ENCODE results near the gene HFM1. TPM values are rescaled to one million over a fixed set of nuclear protein-coding genes. Genes with fewer than 3 reads are reported as not detected.
"Not testable (repeated sequence)": the region's sequence is repeated elsewhere in the genome, so short reads cannot be mapped to it uniquely, and the experiment has no call there.

HFM1 gene
- total RNA-seq, 1 experiment from 2014 or later = not detected

DNA sequence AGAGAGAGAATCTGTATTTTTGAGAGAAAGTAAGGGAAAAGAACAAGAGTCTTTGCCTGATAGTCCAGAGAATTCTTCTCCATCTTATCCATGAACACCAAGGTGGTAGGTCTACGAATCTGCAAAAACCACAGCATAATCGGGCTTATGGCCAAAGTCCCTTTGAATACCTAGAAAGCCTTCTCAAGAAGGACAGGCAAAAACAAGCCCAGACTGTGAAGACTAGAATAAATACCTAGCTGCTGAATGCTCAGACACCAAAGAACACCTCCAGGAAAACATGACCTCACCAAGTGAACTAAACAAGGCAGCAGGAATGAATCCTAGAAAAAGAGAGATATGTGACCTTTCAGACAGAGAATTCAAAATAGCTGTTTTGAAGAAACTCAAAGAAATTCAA lies 79.2 kb downstream of the HFM1 start:
- Histone ChIP-seq H3K4me3 (no peak overlapping the region), H3K9me3 (replicated peaks) (no peaks in the 10 kb centered on the region), H3K27me3 (replicated peaks) (no peaks in the 10 kb centered on the region), H3K36me3 (no peaks in the 10 kb centered on the region), H3K27ac (no peak overlapping the region), H3K4me1 (replicated peaks) (no peaks in the 10 kb centered on the region)
- no peak for DNase-seq (ENCODE audit: low read depth in 1 of 2, low spot score in 2 of 2)

DNA sequence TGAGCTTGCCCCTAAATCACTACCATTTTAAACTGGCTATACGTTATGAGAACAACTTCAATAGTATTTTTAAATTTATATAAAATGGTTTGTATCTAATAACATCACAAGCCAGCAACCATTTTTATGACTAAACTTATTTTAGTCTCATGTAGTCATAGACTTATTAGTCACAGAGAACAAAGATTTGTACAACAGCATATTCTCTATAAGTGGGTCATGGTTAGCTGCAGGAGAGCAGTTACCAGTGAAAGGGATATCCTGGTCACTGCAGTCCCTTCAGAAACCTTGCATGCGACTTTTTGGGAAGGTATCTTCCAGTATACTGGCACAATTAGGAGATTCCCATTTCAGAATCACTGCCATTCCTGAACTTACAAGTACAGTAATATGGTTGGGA lies 90.0 kb downstream of the HFM1 start:
- Histone ChIP-seq H3K36me3 (no peaks in the 10 kb centered on the region), H3K27me3 (replicated peaks) (no peaks in the 10 kb centered on the region), H3K27ac (no peak overlapping the region), H3K4me1 (replicated peaks) (no peaks in the 10 kb centered on the region), H3K9me3 (replicated peaks) (no peaks in the 10 kb centered on the region), H3K4me3 (no peak overlapping the region)
- DNase-seq (ENCODE audit: low read depth in 1 of 2, low spot score in 2 of 2) = no peak

DNA sequence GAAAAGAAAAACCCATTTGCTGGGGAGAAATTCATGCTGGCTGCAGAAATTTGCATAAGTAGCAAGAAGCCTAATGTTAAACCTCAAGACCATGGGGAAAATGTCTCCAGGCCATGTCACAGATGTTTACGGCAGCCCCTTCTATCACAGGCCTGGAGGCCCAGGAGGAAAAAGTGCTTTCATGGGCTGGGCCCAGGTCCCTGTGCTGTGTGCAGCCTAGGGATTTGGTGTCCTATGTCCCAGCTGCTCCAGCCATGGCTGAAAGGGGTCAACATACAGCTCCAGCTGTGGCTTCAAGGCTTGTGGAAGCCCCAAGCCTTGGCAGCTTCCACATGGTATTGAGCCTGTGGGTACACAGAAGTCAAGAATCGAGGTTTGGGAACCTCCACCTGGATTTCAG lies 93.0 kb downstream of the HFM1 start:
- Histone ChIP-seq H3K4me3 (no peak overlapping the region), H3K27ac (no peak overlapping the region), H3K27me3 (replicated peaks) (no peaks in the 10 kb centered on the region), H3K36me3 (no peaks in the 10 kb centered on the region), H3K9me3 (replicated peaks) (no peaks in the 10 kb centered on the region; the same call in 1 of the 2 replicates), H3K4me1 (replicated peaks) (no peaks in the 10 kb centered on the region)
- no peak for DNase-seq (ENCODE audit: low read depth in 1 of 2, low spot score in 2 of 2)

DNA sequence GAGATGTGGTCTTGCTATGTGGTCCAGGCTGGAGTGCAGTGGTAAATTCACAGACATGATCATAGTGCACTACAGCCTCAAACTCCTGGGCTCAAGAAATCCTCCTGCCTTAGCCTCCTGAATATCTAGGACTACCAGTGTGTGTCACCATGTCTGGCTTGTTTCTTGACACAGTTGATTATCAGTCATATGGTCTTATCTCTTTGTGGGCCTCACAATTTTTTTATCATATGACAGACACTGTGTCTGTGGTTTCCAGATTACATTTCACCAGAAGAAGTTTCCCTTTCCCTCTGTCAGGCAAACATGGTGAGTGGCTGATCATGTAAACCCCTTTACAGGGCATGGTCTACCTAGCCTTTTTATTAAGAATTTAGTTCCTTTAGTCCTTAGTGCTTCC lies 96.1 kb downstream of the HFM1 start:
- no peak overlapping the region for H3K4me3 ChIP-seq
- DNase-seq (ENCODE audit: low read depth in 1 of 2, low spot score in 2 of 2) = no peak
- no peak overlapping the region for H3K27ac ChIP-seq
- no peaks in the 10 kb centered on the region; the same call in 1 of the 2 replicates for H3K9me3 ChIP-seq (replicated peaks)
- H3K27me3 ChIP-seq (replicated peaks) = no peaks in the 10 kb centered on the region
- no peaks in the 10 kb centered on the region for H3K4me1 ChIP-seq (replicated peaks)
- no peaks in the 10 kb centered on the region for H3K36me3 ChIP-seq

DNA sequence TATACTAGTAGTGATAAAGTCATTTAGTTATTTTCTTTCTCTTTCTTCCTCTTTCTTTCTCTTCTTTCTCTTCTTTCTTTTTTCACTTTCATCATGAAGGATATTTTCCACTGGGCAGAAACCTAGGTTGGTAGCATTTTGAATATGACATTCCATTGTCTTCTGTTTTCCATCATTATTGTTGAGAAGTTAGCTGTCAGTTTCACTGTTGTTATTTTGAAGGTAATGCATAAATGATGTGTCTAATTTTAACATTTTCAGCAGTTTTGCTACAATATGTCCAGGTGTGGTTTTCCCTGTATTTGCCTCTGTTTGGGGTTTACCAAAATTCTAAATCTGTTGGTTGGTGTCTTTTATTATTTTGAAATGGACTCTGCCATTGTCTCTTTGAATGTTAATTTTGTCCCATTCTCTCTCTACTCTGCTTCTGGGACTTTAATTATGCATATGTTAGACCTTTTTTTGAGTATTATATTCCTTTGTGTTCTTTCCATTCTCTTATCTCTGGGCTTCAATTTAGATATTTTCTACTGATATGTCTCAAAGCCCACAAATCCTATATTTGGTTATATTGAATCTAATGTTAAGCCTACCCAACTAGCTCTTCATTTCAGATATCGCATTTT lies 96.7 kb downstream of the HFM1 start:
- H3K36me3 ChIP-seq = no peaks in the 10 kb centered on the region
- H3K27ac ChIP-seq = no peak overlapping the region
- H3K27me3 ChIP-seq (replicated peaks) = no peaks in the 10 kb centered on the region
- DNase-seq (ENCODE audit: low read depth in 1 of 2, low spot score in 2 of 2) = no peak
- no peaks in the 10 kb centered on the region; the same call in 1 of the 2 replicates for H3K9me3 ChIP-seq (replicated peaks)
- H3K4me3 ChIP-seq = no peak overlapping the region
- no peaks in the 10 kb centered on the region for H3K4me1 ChIP-seq (replicated peaks)

DNA sequence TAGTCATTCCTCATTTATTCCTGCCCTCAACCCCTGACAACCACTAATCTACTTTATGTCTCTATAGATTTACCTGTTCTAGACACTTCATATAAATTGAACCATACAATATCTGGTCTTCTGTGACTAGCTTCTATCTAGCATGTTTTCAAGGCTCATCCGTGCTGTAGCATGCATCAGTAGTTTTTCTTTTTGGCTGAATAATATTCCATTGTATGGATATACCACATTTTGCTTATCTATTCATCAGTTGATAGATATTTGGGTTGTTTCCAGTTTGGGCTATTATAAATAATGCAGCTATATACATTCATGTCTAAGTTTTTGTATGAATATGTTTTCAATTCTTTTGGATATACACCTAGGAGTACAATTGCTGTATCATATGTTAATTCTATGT lies 101.5 kb downstream of the HFM1 start:
- no peak for DNase-seq (ENCODE audit: low read depth in 1 of 2, low spot score in 2 of 2)
- H3K9me3 ChIP-seq (replicated peaks) = no peaks in the 10 kb centered on the region
- H3K27ac ChIP-seq = no peak overlapping the region
- no peaks in the 10 kb centered on the region for H3K36me3 ChIP-seq
- no peaks in the 10 kb centered on the region for H3K4me1 ChIP-seq (replicated peaks)
- no peak overlapping the region for H3K4me3 ChIP-seq
- H3K27me3 ChIP-seq (replicated peaks) = no peaks in the 10 kb centered on the region

DNA sequence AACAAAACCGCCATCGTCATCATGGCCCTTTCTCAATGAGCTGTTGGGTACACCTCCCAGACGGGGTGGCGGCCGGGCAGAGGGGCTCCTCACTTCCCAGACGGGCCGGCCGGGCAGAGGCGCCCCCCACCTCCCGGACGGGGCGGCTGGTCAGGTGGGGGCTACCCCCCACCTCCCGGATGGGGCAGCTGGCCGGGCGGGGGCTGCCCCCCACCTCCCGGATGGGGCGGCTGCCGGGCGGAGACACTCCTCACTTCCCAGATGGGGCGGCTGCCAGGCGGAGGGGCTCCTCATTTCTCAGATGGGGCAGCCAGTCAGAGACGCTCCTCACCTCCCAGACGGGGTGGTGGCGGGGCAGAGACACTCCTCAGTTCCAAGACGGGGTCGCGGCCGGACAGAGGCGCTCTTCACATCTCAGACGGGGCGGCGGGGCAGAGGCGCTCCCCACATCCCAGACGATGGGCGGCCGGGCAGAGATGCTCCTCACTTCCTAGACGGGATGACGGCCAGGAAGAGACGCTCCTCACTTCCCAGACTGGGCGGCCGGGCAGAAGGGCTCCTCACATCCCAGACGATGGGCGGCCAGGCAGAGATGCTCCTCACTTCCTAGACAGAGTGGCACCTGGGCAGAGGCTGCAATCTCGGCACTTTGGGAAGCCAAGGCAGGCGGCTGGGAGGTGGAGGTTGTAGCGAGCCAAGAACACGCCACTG lies 115.6 kb downstream of the HFM1 start:
- not testable (repeated sequence) for H3K27me3 ChIP-seq (replicated peaks); H3K4me3 ChIP-seq; H3K36me3 ChIP-seq; H3K4me1 ChIP-seq (replicated peaks); H3K27ac ChIP-seq; H3K9me3 ChIP-seq (replicated peaks); DNase-seq (ENCODE audit: low read depth in 1 of 2, low spot score in 2 of 2)

DNA sequence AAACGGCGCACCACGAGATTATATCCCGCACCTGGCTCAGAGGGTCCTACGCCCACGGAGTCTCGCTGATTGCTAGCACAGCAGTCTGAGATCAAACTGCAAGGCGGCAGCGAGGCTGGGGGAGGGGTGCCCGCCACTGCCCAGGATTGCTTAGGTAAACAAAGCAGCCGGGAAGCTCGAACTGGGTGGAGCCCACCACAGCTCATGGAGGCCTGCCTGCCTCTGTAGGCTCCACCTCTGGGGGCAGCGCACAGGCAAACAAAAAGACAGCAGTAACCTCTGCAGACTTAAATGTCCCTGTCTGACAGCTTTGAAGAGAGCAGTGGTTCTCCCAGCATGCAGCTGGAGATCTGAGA lies 117.7 kb downstream of the HFM1 start:
- not testable (repeated sequence) for H3K27ac ChIP-seq; H3K4me3 ChIP-seq; H3K4me1 ChIP-seq (replicated peaks); H3K9me3 ChIP-seq (replicated peaks); H3K27me3 ChIP-seq (replicated peaks); DNase-seq (ENCODE audit: low read depth in 1 of 2, low spot score in 2 of 2); H3K36me3 ChIP-seq

DNA sequence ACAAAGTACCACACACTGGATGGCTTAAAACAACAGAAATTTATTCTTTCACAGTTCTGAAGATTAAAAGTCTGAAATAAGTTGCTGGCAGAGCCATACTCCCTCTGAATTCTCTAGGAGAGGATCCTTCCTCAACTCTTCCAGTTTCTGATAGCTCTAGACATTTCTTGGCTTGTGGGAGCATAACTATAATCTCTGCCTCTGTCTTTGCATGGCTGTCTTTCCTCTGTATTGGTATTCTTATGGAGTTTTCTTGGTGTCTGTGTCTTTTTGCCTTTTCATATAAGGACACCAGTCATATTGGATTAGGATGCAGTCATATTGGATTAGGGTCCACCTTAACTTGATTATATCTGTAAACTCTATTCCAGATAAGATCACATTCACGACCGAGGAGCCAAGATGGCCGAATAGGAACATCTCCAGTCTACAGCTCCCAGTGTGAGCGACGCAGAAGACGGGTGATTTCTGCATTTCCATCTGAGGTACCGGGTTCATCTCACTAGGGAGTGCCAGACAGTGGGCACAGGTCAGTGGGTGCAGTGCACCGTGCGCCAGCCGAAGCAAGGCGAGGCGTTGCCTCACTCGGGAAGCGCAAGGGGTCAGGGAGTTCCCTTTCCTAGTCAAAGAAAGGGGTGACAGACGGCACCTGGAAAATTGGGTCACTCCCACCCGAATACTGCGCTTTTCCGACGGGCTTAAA lies 118.2 kb downstream of the HFM1 start:
- H3K27ac ChIP-seq; H3K9me3 ChIP-seq (replicated peaks); DNase-seq (ENCODE audit: low read depth in 1 of 2, low spot score in 2 of 2); H3K4me1 ChIP-seq (replicated peaks); H3K36me3 ChIP-seq; H3K4me3 ChIP-seq; H3K27me3 ChIP-seq (replicated peaks): not testable (repeated sequence)

DNA sequence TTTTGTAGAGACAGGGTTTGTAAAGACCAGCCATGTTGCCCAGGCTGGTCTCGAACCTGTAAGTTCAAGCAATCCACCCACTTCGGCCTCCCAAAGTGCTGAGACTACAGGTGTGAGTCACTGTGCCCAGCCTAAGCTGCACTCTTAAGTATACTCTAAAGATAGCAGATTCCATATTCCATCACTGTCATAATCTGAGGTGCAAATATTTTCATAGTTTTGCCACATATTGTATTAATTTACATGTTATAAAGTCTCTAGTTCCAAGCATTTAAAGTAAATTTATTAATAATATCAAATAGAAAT lies 121.3 kb downstream of the HFM1 start:
- no peak overlapping the region for H3K4me3 ChIP-seq
- DNase-seq (ENCODE audit: low read depth in 1 of 2, low spot score in 2 of 2) = no peak
- no peak overlapping the region for H3K27ac ChIP-seq
- H3K4me1 ChIP-seq (replicated peaks) = no peaks in the 10 kb centered on the region; the same call in 1 of the 2 replicates
- H3K27me3 ChIP-seq (replicated peaks) = no peaks in the 10 kb centered on the region
- H3K36me3 ChIP-seq = no peaks in the 10 kb centered on the region
- H3K9me3 ChIP-seq (replicated peaks) = no peaks in the 10 kb centered on the region

DNA sequence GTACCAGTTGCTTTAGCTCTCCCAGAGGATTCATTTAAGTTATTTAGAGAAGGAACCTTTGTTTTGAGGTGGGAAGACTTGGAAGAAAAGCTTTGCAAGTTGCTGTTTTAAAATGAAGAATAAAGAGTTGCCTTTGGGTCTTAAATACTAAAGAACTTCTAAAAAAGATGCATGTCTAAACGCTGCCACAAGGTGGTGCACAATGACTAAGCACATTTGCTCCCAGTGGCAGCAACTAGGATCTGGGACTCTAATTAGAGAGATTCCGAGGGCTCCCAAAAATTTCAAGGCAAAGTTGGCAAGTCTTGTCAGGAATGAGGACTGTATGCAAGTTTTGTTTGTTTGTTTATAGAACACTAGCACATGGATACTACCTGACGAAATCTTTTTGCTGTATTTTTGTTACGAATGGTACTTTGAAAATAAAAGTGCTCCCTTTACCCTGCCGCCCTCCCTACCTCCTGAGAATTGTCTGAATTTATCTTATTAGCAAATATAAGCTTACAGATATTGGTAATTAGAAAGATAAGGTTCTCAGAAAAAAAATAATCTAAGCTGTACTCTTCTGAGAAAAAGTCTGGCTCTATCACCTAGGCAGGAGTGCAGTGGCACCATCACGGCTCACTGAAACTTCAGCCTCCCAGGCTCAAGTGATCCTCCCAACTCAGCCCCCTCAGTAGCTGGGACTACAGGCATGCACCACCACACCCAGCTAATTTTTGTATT lies 121.8 kb downstream of the HFM1 start:
- Histone ChIP-seq H3K36me3 (no peaks in the 10 kb centered on the region), H3K9me3 (replicated peaks) (no peaks in the 10 kb centered on the region), H3K4me1 (replicated peaks) (no peaks in the 10 kb centered on the region; the same call in 1 of the 2 replicates), H3K4me3 (no peak overlapping the region), H3K27me3 (replicated peaks) (no peaks in the 10 kb centered on the region), H3K27ac (no peak overlapping the region)
- peak; percentile 44 to 55 for DNase-seq (ENCODE audit: low read depth in 1 of 2, low spot score in 2 of 2)

DNA sequence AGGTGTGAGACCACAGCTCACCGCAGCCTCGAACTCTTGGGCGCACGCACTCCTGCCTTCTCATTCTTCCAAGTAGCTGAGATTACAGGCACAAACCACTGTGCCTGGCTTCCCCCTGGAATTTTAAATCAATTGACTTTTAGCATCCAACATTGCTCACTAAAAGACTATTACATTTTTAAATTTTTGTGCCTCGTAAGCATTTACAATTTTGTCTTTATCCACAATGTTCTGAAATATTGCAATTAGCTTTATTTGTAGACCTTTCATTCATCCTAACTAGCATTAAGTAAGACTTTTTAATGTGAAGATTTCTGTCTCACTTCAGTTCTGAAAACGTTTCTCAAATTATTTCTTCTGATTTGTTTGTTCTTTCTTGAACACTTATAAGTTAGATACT lies 122.9 kb downstream of the HFM1 start:
- Histone ChIP-seq H3K36me3 (no peaks in the 10 kb centered on the region), H3K27ac (no peak overlapping the region), H3K9me3 (replicated peaks) (no peaks in the 10 kb centered on the region), H3K27me3 (replicated peaks) (no peaks in the 10 kb centered on the region), H3K4me3 (no peak overlapping the region), H3K4me1 (replicated peaks) (no peaks in the 10 kb centered on the region; the same call in 1 of the 2 replicates)
- no peak for DNase-seq (ENCODE audit: low read depth in 1 of 2, low spot score in 2 of 2)

DNA sequence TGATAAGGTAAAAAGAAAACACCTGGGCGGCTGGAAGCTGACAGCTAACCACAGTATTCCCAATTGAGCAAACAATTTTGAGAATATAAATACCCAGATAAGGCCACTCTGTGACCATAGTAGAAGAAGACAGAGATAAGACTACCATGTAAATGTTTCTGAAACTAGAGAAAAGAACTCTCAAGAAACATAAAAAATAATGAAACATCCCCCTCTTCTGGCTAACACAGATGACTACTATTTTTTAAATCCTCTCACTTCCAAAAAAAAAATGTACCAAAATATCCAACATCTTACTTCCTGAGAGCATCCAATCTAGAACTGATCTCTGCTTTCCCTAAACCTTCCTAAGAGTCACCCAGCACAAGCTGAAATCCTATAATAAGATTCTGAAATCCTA lies 125.9 kb downstream of the HFM1 start:
- no peaks in the 10 kb centered on the region for H3K27me3 ChIP-seq (replicated peaks)
- H3K4me3 ChIP-seq = no peak overlapping the region
- no peaks in the 10 kb centered on the region for H3K9me3 ChIP-seq (replicated peaks)
- H3K36me3 ChIP-seq = no peaks in the 10 kb centered on the region
- no peak for DNase-seq (ENCODE audit: low read depth in 1 of 2, low spot score in 2 of 2)
- no peak overlapping the region for H3K27ac ChIP-seq
- H3K4me1 ChIP-seq (replicated peaks) = no peaks in the 10 kb centered on the region; the same call in 1 of the 2 replicates

DNA sequence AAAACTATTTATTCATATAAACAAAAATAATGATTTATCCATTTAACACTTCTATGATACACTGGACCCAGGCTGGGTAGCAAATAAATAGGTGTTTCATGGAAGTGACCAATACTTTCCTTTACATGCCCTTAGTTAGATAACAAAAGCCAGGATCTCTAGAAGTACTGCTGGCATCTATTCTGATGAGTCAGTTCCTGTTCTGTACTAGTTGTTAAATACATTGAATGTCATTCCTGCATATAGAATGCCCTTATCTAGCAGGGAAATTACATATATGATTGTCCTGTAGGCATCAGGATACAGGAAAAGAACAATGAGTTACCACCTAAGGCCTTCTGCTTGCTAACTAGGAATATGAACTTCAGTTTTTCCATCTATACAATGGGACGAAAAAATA lies 130.8 kb downstream of the HFM1 start:
- no peaks in the 10 kb centered on the region for H3K4me1 ChIP-seq (replicated peaks)
- no peak for DNase-seq (ENCODE audit: low read depth in 1 of 2, low spot score in 2 of 2)

More for the DNA sequence above, 130.8 kb downstream of the HFM1 start:
- Histone ChIP-seq H3K9me3 (replicated peaks) (no peaks in the 10 kb centered on the region), H3K4me3 (no peak overlapping the region), H3K27me3 (replicated peaks) (no peaks in the 10 kb centered on the region), H3K27ac (no peak overlapping the region), H3K36me3 (no peaks in the 10 kb centered on the region)
